ENCODE results near the gene CARD11.
A peak's percentile ranks its signal among the peaks of the same experiment; 100 is the strongest.

CARD11 gene

GRCh38 chr7:2986561-2986960 lies 57.1 kb downstream of the CARD11 start:
- peaks cover 77% of the 10 kb centered on the region for H3K4me1 Mint-ChIP-seq
- H3K27ac Mint-ChIP-seq, result no peak overlapping the region
- H3K4me3 Mint-ChIP-seq, result no peak overlapping the region
- DNase-seq (no peak), ATAC-seq (no peak)
- H3K27me3 Mint-ChIP-seq, result no peaks in the 10 kb centered on the region
- H3K9me3 Mint-ChIP-seq, result peaks cover 4 to 21% of the 10 kb centered on the region in 2 donors

- Mint-ChIP-seq H3K9me3 (peaks cover 4 to 14% of the 10 kb centered on the region in 2 donors), H3K4me3 (no peak overlapping the region), H3K27me3 (no peaks in the 10 kb centered on the region), H3K27ac (no peak overlapping the region), H3K4me1 (peaks cover 79% of the 10 kb centered on the region)
- ATAC-seq (no peak), DNase-seq (no peak)
These were observed 57.8 kb downstream of the CARD11 start for GRCh38 chr7:2985866-2986265.

GRCh38 chr7:2984091-2984490 lies 59.6 kb downstream of the CARD11 start:
- H3K27ac Mint-ChIP-seq, result peak overlapping the region; percentile 84 to 87
- H3K9me3 Mint-ChIP-seq, result peaks cover 0 to 7% of the 10 kb centered on the region in 2 donors
- no peak for ATAC-seq
- H3K4me1 Mint-ChIP-seq, result peaks cover 90% of the 10 kb centered on the region
- DNase-seq, result no peak
- H3K4me3 Mint-ChIP-seq, result peak overlapping the region in 1 of 2 donors; percentile 10
- H3K27me3 Mint-ChIP-seq, result no peaks in the 10 kb centered on the region

- ATAC-seq (no peak), DNase-seq (no peak)
- H3K27me3 Mint-ChIP-seq, result no peaks in the 10 kb centered on the region
- H3K4me1 Mint-ChIP-seq, result peaks cover 92% of the 10 kb centered on the region
- peaks cover 0 to 4% of the 10 kb centered on the region in 2 donors for H3K9me3 Mint-ChIP-seq
- H3K27ac Mint-ChIP-seq, result peak overlapping the region; percentile 84 to 87
- H3K4me3 Mint-ChIP-seq, result peak overlapping the region in 1 of 2 donors; percentile 27
These were observed 60.1 kb downstream of the CARD11 start for GRCh38 chr7:2983586-2983985.

DNA sequence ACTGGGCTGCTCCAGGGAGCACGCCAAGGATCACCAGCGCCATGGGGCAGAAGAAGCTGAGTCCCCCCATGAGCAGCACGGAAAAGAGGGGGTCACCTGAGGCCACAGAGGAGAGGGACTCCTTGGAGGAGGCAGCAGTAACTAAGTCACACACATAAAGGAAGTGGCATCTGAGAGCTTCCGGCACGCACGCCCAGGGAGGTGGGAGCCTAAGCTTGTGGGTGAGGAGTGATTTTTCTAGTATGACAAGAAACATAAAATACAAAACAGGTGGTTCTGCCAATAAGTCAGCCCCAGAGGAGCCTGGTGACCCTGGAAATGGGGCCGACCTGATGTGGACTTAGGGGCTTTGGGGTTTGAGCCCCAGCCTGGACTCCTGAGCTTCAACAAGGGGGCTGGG lies 60.8 kb downstream of the CARD11 start:
- peak; percentile 45 to 71 for DNase-seq

GRCh38 chr7:2982401-2982800 lies 61.3 kb downstream of the CARD11 start:
- H3K9me3 Mint-ChIP-seq, result no peaks in the 10 kb centered on the region
- no peak for ATAC-seq
- peak overlapping the region; percentile 58 to 64 for H3K4me3 Mint-ChIP-seq
- no peaks in the 10 kb centered on the region for H3K27me3 Mint-ChIP-seq
- peaks cover 97% of the 10 kb centered on the region for H3K4me1 Mint-ChIP-seq
- DNase-seq, result no peak
- H3K27ac Mint-ChIP-seq, result peak overlapping the region; percentile 31 to 85

More for the DNA sequence above, 60.8 kb downstream of the CARD11 start:
- Mint-ChIP-seq H3K4me3 (peak overlapping the region; percentile 58 to 64), H3K27ac (peak overlapping the region; percentile 53 to 85), H3K4me1 (peaks cover 93% of the 10 kb centered on the region), H3K9me3 (no peaks in the 10 kb centered on the region), H3K27me3 (no peaks in the 10 kb centered on the region)
- ATAC-seq, result peak; percentile 63

DNA sequence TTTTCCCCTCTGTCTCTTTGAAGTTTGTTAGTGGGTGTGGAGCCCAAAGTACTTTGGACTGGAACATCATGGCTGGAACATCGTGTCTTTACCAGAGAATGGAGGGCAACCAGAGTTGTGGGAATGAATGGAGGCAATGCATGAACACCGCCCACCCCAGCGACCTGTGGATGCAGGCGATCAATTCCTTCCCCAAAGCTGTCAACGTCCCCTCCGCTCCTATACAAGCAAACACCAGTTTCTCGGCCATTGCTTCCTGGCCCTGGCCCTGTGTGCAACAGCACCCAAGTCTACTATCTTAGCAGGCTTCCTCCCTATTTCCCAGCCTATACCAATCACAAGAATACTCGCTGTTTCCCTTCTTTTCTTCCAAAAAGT lies 62.6 kb downstream of the CARD11 start:
- peak overlapping the region in 1 of 2 donors; percentile 97 for H3K27ac Mint-ChIP-seq
- H3K9me3 Mint-ChIP-seq, result no peaks in the 10 kb centered on the region
- ATAC-seq, result no peak
- peaks cover 91% of the 10 kb centered on the region for H3K4me1 Mint-ChIP-seq
- H3K4me3 Mint-ChIP-seq, result peak overlapping the region; percentile 82 to 83
- DNase-seq, result no peak
- H3K27me3 Mint-ChIP-seq, result no peaks in the 10 kb centered on the region

- Mint-ChIP-seq H3K27ac (peak overlapping the region; percentile 94 to 97), H3K4me1 (peaks cover 93% of the 10 kb centered on the region), H3K9me3 (no peaks in the 10 kb centered on the region), H3K27me3 (no peaks in the 10 kb centered on the region), H3K4me3 (peak overlapping the region; percentile 82 to 83)
- DNase-seq (peak; percentile 33 to 35), ATAC-seq (peak; percentile 37)
These were observed 63.1 kb downstream of the CARD11 start for GRCh38 chr7:2980401-2981102.

DNA sequence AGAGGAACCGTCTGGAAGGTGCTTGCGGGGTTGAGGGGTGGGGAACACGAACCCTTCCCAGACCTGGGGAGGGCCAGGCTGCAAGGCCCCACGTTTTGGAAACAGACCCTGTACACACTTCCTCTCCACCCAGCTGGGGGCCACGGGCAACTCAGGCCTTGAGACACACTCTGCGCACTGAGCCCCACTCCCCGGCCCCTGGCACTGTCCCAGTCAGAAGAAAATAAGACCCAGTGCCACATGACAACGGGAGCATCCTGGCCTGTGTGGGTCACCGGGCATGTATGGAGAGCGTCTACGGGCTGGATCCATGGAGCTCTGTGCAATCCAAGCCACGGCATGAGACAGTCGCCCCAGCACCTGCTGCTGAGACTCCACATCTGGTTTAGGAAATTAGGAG lies 63.7 kb downstream of the CARD11 start:
- DNase-seq (no peak), ATAC-seq (no peak)
- Mint-ChIP-seq H3K27me3 (no peaks in the 10 kb centered on the region), H3K4me1 (peaks cover 92% of the 10 kb centered on the region), H3K9me3 (no peaks in the 10 kb centered on the region), H3K4me3 (peak overlapping the region; percentile 82 to 83), H3K27ac (peak overlapping the region; percentile 85 to 94)

DNA sequence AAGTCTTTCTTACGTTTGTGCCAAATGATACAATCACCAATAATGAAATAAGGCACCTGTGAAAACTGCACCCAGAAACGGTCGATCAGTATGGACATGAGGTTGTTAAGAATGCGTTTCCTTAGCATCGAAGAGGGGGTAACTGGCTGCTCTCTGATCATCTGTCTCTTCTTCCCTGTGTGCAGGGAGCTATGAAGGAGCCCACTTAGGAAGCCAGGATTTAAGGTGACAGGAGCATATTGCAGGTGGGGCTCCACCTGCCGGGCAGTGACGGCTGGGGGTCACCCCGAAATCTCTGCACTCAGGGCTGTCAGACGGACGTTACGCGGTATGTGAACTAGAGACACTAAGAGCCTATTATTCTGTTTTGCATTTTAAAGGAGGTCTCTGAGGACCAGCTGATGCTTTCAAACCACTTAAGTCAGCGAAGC lies 64.5 kb downstream of the CARD11 start:
- DNase-seq (peak; percentile 29 to 41), ATAC-seq (peak; percentile 27)
- Mint-ChIP-seq H3K27me3 (no peaks in the 10 kb centered on the region), H3K4me1 (peaks cover 84% of the 10 kb centered on the region), H3K27ac (peak overlapping the region; percentile 93 to 95), H3K4me3 (peak overlapping the region; percentile 83 to 87), H3K9me3 (no peaks in the 10 kb centered on the region)

GRCh38 chr7:2978408-2978807 lies 65.3 kb downstream of the CARD11 start:
- no peaks in the 10 kb centered on the region for H3K9me3 Mint-ChIP-seq
- H3K27me3 Mint-ChIP-seq, result no peaks in the 10 kb centered on the region
- H3K27ac Mint-ChIP-seq, result peak overlapping the region; percentile 93 to 95
- H3K4me3 Mint-ChIP-seq, result peak overlapping the region; percentile 83 to 87
- DNase-seq, result peak; percentile 76 to 92
- ATAC-seq, result peak; percentile 90
- H3K4me1 Mint-ChIP-seq, result peaks cover 80% of the 10 kb centered on the region

DNA sequence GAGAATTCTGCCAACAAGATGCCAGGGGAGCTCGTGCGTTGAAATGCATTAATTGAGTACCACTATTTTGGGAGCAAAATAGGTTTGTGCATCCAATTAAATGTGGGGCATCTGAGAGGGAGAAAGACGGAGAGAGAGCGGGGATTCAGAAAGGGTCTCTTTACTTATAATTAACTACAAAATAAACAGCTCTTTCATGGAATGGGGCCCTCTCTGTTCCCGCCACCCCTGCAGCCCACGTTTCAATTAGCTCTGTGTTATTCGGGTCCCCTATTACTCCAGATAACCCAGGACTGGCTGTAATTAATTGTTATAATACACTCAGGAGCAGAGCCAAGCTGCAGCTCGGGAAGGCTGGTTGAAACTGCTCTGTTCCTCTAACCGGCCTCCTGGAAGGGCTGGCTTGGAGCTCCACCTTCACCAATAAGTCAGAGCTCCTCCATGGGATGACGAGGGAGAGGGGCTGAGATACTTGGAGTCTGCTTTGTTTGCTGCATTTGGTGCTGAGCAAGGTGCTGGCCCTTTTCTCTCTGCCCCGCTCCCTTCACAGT lies 67.8 kb downstream of the CARD11 start:
- no peak overlapping the region for H3K4me3 Mint-ChIP-seq

GRCh38 chr7:2974093-2974819 lies 69.4 kb downstream of the CARD11 start:
- no peaks in the 10 kb centered on the region for H3K9me3 Mint-ChIP-seq
- H3K4me3 Mint-ChIP-seq, result no peak overlapping the region
- no peaks in the 10 kb centered on the region for H3K27me3 Mint-ChIP-seq
- ATAC-seq (no peak), DNase-seq (peak in 1 of 2 donors; percentile 1)
- no peak overlapping the region for H3K27ac Mint-ChIP-seq
- peaks cover 54% of the 10 kb centered on the region for H3K4me1 Mint-ChIP-seq

More for the DNA sequence above, 67.8 kb downstream of the CARD11 start:
- Mint-ChIP-seq H3K27me3 (no peaks in the 10 kb centered on the region), H3K4me1 (peaks cover 71% of the 10 kb centered on the region), H3K9me3 (no peaks in the 10 kb centered on the region), H3K27ac (peak overlapping the region in 1 of 2 donors; percentile 54)
- no peak for DNase-seq
- ATAC-seq, result no peak

GRCh38 chr7:2972835-2973161 lies 70.9 kb downstream of the CARD11 start:
- H3K4me1 Mint-ChIP-seq, result peaks cover 40% of the 10 kb centered on the region
- no peaks in the 10 kb centered on the region for H3K9me3 Mint-ChIP-seq
- no peak for ATAC-seq
- peak overlapping the region in 1 of 2 donors; percentile 90 for H3K27ac Mint-ChIP-seq
- no peaks in the 10 kb centered on the region for H3K27me3 Mint-ChIP-seq
- H3K4me3 Mint-ChIP-seq, result peak overlapping the region in 1 of 2 donors; percentile 18
- DNase-seq, result peak in 1 of 2 donors; percentile 5

- Mint-ChIP-seq H3K27me3 (no peaks in the 10 kb centered on the region), H3K27ac (peak overlapping the region in 1 of 2 donors; percentile 90), H3K4me1 (peaks cover 34% of the 10 kb centered on the region), H3K4me3 (peak overlapping the region; percentile 46 to 69), H3K9me3 (no peaks in the 10 kb centered on the region)
- DNase-seq, result no peak
- ATAC-seq, result peak; percentile 45
These were observed 71.5 kb downstream of the CARD11 start for GRCh38 chr7:2971914-2972834.

Data from stimulated activated naive CD8-positive, alpha-beta T cell treated with anti-CD3 and anti-CD28 coated beads, Interleukin-15, amount 100 ng/mL, for 72 hours (primary cell).